GM13976 (cell line): ENCODE data around the gene SLC35G4.
"Not testable (repeated sequence)": the region's sequence is repeated elsewhere in the genome, so short reads cannot be mapped to it uniquely, and the experiment has no call there.

Experiments
- DNase-seq: peaks from one replicate; pipeline ENCODE4 v3.0.0; 2012; ENCODE audit warnings: low spot score
- CTCF ChIP-seq: IDR thresholded peaks from 2 replicates; pipeline ENCODE4 v1.5.1; 2012; ENCODE audit warnings: borderline replicate concordance, mild to moderate bottlenecking; ENCODE audit not compliant: insufficient read depth; ENCODE audit errors: extremely low read depth, missing control alignments, control extremely low read depth
- in situ Hi-C: fragments of 300-500 bp; cut with MboI; formaldehyde crosslinking; loops from one replicate; pipeline ENCODE4 v1.12.0; 2022; ENCODE audit warnings: low sequenced_read_pairs, mixed read lengths, inconsistent platforms; ENCODE audit not compliant: unreplicated experiment

The SLC35G4 gene

GRCh38 chr18:11586896-11587295 is 22.5 kb upstream of the SLC35G4 start:
- in situ Hi-C loops, result no loop called here

GRCh38 chr18:11587432-11587831 is 22.0 kb upstream of the SLC35G4 start:
- in situ Hi-C loops, result no loop called here
- no peak for DNase-seq
- TF ChIP-seq CTCF, result no peak

More at GRCh38 chr18:11586896-11587295, 22.5 kb upstream of the SLC35G4 start:
- no peak for DNase-seq
- TF ChIP-seq CTCF, result no peak

GRCh38 chr18:11587846-11588245 is 21.6 kb upstream of the SLC35G4 start:
- in situ Hi-C loops, result no loop called here
- TF ChIP-seq CTCF, result no peak
- DNase-seq, result no peak

GRCh38 chr18:11591957-11592356 is 17.4 kb upstream of the SLC35G4 start:
- no peak for TF ChIP-seq CTCF
- DNase-seq, result no peak
- in situ Hi-C loops, result no loop called here

GRCh38 chr18:11600321-11600720 is 9.1 kb upstream of the SLC35G4 start:
- TF ChIP-seq CTCF, result no peak
- in situ Hi-C loops, result no loop called here
- no peak for DNase-seq

- TF ChIP-seq CTCF, result no peak
- DNase-seq, result no peak
These were observed 1.5 kb upstream of the SLC35G4 start for GRCh38 chr18:11607906-11608305.

GRCh38 chr18:11608618-11609017 is 778 bp upstream of the SLC35G4 start:
- in situ Hi-C loops, DNase-seq: not testable (repeated sequence)

More at GRCh38 chr18:11607906-11608305, 1.5 kb upstream of the SLC35G4 start:
- in situ Hi-C loops, result no loop called here

GRCh38 chr18:11613073-11613472 is 3.7 kb downstream of the SLC35G4 start:
- DNase-seq, in situ Hi-C loops: not testable (repeated sequence)

GRCh38 chr18:11613611-11614010 is 4.2 kb downstream of the SLC35G4 start:
- in situ Hi-C loops, result not testable (repeated sequence)

GRCh38 chr18:11614042-11614441 is 4.6 kb downstream of the SLC35G4 start:
- DNase-seq, in situ Hi-C loops: not testable (repeated sequence)

More at GRCh38 chr18:11613611-11614010, 4.2 kb downstream of the SLC35G4 start:
- not testable (repeated sequence) for DNase-seq

GRCh38 chr18:11614981-11615380 is 5.6 kb downstream of the SLC35G4 start:
- in situ Hi-C loops, DNase-seq: not testable (repeated sequence)

GRCh38 chr18:11647310-11647709 is 37.9 kb downstream of the SLC35G4 start:
- in situ Hi-C loops, DNase-seq: not testable (repeated sequence)

- in situ Hi-C loops, DNase-seq: not testable (repeated sequence)
These were observed 38.4 kb downstream of the SLC35G4 start for GRCh38 chr18:11647804-11648203.
